DND-41 (cell line): ENCODE data around the gene INSYN2A.

Experiments used
- CTCF ChIP-seq: IDR thresholded peaks from 2 replicates; pipeline ENCODE4 v1.5.1; 2012; ENCODE audit warnings: borderline replicate concordance, low read length, moderate library complexity, mild to moderate bottlenecking; ENCODE audit not compliant: poor library complexity, severe bottlenecking; ENCODE audit errors: extremely low read depth
- EZH2 ChIP-seq: IDR thresholded peaks from 3 replicates; pipeline ENCODE4 v1.6.1; 2012; ENCODE audit warnings: borderline replicate concordance, low read depth, mild to moderate bottlenecking, moderate library complexity, low read length, inconsistent platforms; ENCODE audit not compliant: severe bottlenecking

- TF ChIP-seq CTCF (no peak), EZH2 (no peak)
Measured at GRCh38 chr10:127159648-127160245, 36.6 kb downstream of the INSYN2A start.
